ENCODE results near the gene CCT7.

Gene CCT7

DNA sequence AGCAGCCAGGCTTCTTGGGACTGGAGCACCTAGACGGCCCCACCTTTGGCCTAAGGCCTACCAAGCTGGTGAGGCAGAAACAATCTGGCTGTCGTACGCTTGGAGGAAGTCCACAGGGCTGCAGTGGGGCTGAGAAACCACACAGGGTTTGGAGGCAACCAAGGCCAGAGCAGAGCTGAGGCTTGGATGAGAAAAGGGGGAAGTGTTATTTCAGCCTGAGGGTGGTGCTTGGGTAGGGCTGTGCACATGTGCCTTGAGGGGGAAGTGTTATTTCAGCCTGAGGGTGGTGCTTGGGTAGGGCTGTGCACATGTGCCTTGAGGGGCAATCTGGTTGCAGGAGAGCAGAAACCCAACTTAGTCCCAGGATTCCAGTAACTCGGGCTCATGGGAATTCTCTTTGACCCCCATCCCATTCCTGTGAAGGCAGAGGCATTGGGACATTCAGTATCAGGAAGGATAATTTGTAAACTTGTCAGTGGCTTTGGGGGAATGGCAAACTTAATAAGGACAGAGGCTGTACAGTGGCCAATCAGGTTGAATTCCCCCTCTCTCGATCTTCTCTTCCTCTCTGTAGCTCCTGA, 51.1 kb downstream of the CCT7 start:
- H3K4me3 ChIP-seq (ENCODE audit: low read depth in 1 of 2, low read length in 1 of 2): peak overlapping the region in 1 of 2 experiments; percentile 58

DNA sequence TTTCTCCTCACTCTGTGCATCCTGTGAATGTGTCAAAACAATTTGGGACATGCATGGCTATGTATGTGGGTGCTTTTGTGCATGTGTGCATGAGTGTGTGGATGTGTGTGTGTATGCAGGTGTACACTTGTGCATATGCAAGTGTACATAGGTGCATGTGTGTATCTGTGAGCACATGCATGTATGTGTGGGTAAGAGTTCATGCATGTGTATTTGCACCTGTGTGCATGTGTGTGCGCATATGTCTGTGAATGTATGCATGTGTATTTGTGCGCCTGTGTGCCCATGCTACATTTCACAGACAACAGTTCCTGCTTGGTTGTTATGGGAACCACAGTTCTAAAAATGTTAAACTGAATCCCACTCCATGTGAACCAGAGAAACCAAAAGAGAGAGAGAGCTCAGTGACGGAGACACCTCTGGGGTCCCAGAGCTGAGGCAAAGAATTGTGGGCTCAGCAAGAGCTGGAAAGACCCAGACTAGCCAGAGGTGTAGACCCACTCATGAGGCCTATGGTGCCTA, 52.1 kb downstream of the CCT7 start:
- H3K4me1 ChIP-seq (ENCODE audit: control insufficient read depth in 1 of 2, insufficient read depth in 1 of 2, low read depth in 1 of 2, low read length in 1 of 2): peaks cover 11 to 18% of the 10 kb centered on the region in 2 experiments
- TF ChIP-seq, protein P1, sequence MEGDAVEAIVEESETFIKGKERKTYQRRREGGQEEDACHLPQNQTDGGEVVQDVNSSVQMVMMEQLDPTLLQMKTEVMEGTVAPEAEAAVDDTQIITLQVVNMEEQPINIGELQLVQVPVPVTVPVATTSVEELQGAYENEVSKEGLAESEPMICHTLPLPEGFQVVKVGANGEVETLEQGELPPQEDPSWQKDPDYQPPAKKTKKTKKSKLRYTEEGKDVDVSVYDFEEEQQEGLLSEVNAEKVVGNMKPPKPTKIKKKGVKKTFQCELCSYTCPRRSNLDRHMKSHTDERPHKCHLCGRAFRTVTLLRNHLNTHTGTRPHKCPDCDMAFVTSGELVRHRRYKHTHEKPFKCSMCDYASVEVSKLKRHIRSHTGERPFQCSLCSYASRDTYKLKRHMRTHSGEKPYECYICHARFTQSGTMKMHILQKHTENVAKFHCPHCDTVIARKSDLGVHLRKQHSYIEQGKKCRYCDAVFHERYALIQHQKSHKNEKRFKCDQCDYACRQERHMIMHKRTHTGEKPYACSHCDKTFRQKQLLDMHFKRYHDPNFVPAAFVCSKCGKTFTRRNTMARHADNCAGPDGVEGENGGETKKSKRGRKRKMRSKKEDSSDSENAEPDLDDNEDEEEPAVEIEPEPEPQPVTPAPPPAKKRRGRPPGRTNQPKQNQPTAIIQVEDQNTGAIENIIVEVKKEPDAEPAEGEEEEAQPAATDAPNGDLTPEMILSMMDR (IDR thresholded peaks at IDR 0.05): no peak
- no peak overlapping the region for H3K4me3 ChIP-seq (ENCODE audit: low read depth in 1 of 2, low read length in 1 of 2)
- peaks cover 94% of the 10 kb centered on the region for H3K27me3 ChIP-seq
- no peak overlapping the region for H3K27ac ChIP-seq
- H3K36me3 ChIP-seq: no peaks in the 10 kb centered on the region
- H3K9me3 ChIP-seq: no peaks in the 10 kb centered on the region

More for the DNA sequence above, 51.1 kb downstream of the CCT7 start:
- Histone ChIP-seq H3K9me3 (no peaks in the 10 kb centered on the region), H3K36me3 (no peaks in the 10 kb centered on the region), H3K27me3 (peaks cover 85% of the 10 kb centered on the region), H3K4me1 (ENCODE audit: control insufficient read depth in 1 of 2, insufficient read depth in 1 of 2, low read depth in 1 of 2, low read length in 1 of 2) (peaks cover 11 to 18% of the 10 kb centered on the region in 2 experiments), H3K27ac (no peak overlapping the region)
- TF ChIP-seq, protein P1 (IDR thresholded peaks at IDR 0.05): no peak

DNA sequence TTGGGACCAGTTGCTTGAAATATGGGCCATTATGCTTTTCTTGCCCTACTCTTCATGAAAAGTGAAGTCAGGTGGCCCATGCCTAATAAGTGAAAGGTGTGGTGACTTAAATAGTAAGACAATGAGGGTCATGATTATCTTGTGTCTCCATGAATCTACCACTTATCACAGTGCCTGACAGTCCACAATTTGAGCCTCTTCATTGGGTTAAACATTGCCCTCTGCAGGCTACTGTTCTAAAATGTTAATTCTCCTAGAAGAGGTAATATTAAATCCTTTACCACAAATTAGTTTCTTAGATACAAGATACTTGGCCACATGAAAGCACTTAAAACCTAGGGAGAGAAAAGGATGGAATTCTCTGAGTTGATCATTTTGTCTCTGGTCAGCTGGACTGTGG, 55.2 kb downstream of the CCT7 start:
- Histone ChIP-seq H3K27me3 (peaks cover 100% of the 10 kb centered on the region), H3K4me1 (ENCODE audit: control insufficient read depth in 1 of 2, insufficient read depth in 1 of 2, low read depth in 1 of 2, low read length in 1 of 2) (peaks cover 15 to 29% of the 10 kb centered on the region in 2 experiments), H3K9me3 (no peaks in the 10 kb centered on the region), H3K27ac (no peak overlapping the region), H3K36me3 (no peaks in the 10 kb centered on the region), H3K4me3 (ENCODE audit: low read depth in 1 of 2, low read length in 1 of 2) (no peak overlapping the region)
- TF ChIP-seq, protein P1 (IDR thresholded peaks at IDR 0.05): no peak

GRCh38 chr2:73290049-73290839, 56.1 kb downstream of the CCT7 start:
- no peak overlapping the region for H3K27ac ChIP-seq
- peaks cover 100% of the 10 kb centered on the region for H3K27me3 ChIP-seq
- H3K9me3 ChIP-seq: no peaks in the 10 kb centered on the region
- H3K4me1 ChIP-seq (ENCODE audit: control insufficient read depth in 1 of 2, insufficient read depth in 1 of 2, low read depth in 1 of 2, low read length in 1 of 2): peaks cover 5 to 20% of the 10 kb centered on the region in 2 experiments
- TF ChIP-seq, protein P1 (IDR thresholded peaks at IDR 0.05): no peak
- no peak overlapping the region for H3K4me3 ChIP-seq (ENCODE audit: low read depth in 1 of 2, low read length in 1 of 2)
- no peaks in the 10 kb centered on the region for H3K36me3 ChIP-seq

DNA sequence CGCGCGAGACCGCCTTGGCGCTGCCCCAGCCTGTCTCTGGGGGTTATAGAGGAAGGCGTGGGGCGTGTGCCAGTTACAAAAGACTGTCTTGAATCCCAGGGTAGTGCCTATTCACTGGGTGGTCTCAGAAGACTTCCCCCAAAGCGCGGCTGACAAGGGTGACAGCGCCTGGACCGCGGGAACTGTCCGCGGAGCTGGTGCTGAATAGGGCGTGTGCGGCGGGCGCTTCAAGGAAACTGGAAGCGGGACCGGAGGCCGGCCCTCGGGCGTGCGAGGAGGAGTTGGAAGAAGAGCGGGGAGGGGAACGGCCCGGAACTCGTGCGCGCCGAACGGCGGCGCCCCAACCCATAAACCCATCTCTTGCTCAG, 57.0 kb downstream of the CCT7 start:
- Histone ChIP-seq H3K27ac (no peak overlapping the region), H3K4me3 (ENCODE audit: low read depth in 1 of 2, low read length in 1 of 2) (no peak overlapping the region), H3K9me3 (no peaks in the 10 kb centered on the region), H3K4me1 (ENCODE audit: control insufficient read depth in 1 of 2, insufficient read depth in 1 of 2, low read depth in 1 of 2, low read length in 1 of 2) (peaks cover 4 to 18% of the 10 kb centered on the region in 2 experiments), H3K36me3 (no peaks in the 10 kb centered on the region), H3K27me3 (peaks cover 100% of the 10 kb centered on the region)
- TF ChIP-seq, protein P1 (IDR thresholded peaks at IDR 0.05): no peak
